SK-N-SH (cell line): ENCODE results near the gene BRD1.

Experiments
- EP300 ChIP-seq, 2 experiments: IDR thresholded peaks; 2 replicates each; pipeline versions ENCODE4 v1.4.0 to v1.6.1; 2012; ENCODE audit warnings: borderline replicate concordance in 1 of 2, low read depth in 1 of 2, low read length in 1 of 2
- EZH2phosphoT487 ChIP-seq: fragments of 200-600 bp; sonication (generic); IDR thresholded peaks from 2 replicates; pipeline ENCODE4 v1.6.1; 2017; ENCODE audit warnings: low read depth, mixed run types, mild to moderate bottlenecking, antibody characterized with exemption, moderate library complexity, borderline replicate concordance
- FOSL2 ChIP-seq: IDR thresholded peaks from 2 replicates; pipeline ENCODE4 v1.4.0; 2012; ENCODE audit warnings: low read depth, mild to moderate bottlenecking, moderate library complexity, borderline replicate concordance
- POLR2AphosphoS5 ChIP-seq: IDR thresholded peaks from 2 replicates; pipeline ENCODE4 v1.6.1; 2012; ENCODE audit warnings: low read depth, low read length
- YY1 ChIP-seq: IDR thresholded peaks from 2 replicates; pipeline ENCODE4 v1.4.0; 2012; ENCODE audit warnings: low read depth, mild to moderate bottlenecking
- TF ChIP-seq, protein P1 (sequence below): fragments of 200-600 bp; sonication (generic); IDR thresholded peaks from 2 replicates; pipeline ENCODE4 v1.6.1; 2017; ENCODE audit warnings: antibody characterized with exemption, mild to moderate bottlenecking, moderate library complexity
- TF ChIP-seq, protein P2 (sequence below): IDR thresholded peaks from 2 replicates; pipeline ENCODE4 v1.4.0; 2012; ENCODE audit warnings: low read depth, borderline replicate concordance
- TF ChIP-seq, protein P3 (sequence below): fragments of 150-350 bp; IDR thresholded peaks from 2 replicates; pipeline ENCODE4 v1.6.1; 2017; ENCODE audit warnings: antibody characterized with exemption, low read length, low read depth, borderline replicate concordance
- TF ChIP-seq, protein P4 (sequence below): IDR thresholded peaks from 2 replicates; pipeline ENCODE4; 2012

DNA sequence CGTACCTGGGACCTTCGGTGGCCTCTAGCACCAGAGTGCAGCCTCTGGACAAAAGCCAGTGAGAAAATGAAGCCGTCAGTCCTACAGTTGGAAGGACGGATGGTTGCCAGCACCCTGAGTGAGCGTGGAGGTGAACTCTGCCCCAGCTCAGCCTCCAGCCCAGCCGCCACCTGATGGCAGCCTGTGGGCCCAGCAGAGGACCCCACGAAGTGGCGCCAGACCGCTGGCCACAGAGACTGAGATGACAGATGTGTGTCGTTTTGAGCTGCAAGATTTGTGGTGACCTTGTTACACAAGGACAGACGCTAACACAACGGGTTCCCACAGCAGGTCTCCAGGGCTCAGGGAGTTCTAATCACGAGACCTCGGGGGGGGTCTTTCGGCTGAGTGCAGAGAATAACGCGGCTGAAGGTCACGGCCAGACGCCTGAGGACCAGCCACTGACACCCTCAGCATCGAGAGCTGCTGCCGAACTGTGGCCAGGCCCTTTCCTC, 75.0 kb downstream of the BRD1 start:
- TF ChIP-seq POLR2AphosphoS5 (no peak), YY1 (no peak), EP300 (IDR thresholded peaks at IDR 0.05; ENCODE audit: borderline replicate concordance in 1 of 2, low read depth in 1 of 2, low read length in 1 of 2) (no peak), FOSL2 (no peak), EZH2phosphoT487 (no peak)
- TF ChIP-seq, protein P1, sequence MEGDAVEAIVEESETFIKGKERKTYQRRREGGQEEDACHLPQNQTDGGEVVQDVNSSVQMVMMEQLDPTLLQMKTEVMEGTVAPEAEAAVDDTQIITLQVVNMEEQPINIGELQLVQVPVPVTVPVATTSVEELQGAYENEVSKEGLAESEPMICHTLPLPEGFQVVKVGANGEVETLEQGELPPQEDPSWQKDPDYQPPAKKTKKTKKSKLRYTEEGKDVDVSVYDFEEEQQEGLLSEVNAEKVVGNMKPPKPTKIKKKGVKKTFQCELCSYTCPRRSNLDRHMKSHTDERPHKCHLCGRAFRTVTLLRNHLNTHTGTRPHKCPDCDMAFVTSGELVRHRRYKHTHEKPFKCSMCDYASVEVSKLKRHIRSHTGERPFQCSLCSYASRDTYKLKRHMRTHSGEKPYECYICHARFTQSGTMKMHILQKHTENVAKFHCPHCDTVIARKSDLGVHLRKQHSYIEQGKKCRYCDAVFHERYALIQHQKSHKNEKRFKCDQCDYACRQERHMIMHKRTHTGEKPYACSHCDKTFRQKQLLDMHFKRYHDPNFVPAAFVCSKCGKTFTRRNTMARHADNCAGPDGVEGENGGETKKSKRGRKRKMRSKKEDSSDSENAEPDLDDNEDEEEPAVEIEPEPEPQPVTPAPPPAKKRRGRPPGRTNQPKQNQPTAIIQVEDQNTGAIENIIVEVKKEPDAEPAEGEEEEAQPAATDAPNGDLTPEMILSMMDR: no peak
- TF ChIP-seq, protein P2, sequence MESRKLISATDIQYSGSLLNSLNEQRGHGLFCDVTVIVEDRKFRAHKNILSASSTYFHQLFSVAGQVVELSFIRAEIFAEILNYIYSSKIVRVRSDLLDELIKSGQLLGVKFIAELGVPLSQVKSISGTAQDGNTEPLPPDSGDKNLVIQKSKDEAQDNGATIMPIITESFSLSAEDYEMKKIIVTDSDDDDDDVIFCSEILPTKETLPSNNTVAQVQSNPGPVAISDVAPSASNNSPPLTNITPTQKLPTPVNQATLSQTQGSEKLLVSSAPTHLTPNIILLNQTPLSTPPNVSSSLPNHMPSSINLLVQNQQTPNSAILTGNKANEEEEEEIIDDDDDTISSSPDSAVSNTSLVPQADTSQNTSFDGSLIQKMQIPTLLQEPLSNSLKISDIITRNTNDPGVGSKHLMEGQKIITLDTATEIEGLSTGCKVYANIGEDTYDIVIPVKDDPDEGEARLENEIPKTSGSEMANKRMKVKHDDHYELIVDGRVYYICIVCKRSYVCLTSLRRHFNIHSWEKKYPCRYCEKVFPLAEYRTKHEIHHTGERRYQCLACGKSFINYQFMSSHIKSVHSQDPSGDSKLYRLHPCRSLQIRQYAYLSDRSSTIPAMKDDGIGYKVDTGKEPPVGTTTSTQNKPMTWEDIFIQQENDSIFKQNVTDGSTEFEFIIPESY: no peak
- TF ChIP-seq, protein P3, sequence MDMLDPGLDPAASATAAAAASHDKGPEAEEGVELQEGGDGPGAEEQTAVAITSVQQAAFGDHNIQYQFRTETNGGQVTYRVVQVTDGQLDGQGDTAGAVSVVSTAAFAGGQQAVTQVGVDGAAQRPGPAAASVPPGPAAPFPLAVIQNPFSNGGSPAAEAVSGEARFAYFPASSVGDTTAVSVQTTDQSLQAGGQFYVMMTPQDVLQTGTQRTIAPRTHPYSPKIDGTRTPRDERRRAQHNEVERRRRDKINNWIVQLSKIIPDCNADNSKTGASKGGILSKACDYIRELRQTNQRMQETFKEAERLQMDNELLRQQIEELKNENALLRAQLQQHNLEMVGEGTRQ: no peak
- TF ChIP-seq, protein P4, sequence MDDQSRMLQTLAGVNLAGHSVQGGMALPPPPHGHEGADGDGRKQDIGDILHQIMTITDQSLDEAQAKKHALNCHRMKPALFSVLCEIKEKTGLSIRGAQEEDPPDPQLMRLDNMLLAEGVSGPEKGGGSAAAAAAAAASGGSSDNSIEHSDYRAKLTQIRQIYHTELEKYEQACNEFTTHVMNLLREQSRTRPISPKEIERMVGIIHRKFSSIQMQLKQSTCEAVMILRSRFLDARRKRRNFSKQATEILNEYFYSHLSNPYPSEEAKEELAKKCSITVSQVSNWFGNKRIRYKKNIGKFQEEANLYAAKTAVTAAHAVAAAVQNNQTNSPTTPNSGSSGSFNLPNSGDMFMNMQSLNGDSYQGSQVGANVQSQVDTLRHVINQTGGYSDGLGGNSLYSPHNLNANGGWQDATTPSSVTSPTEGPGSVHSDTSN: no peak
